ENCODE results near the gene USH2A. TPM values are rescaled to one million over a fixed set of nuclear protein-coding genes. Genes with fewer than 3 reads are reported as not detected.

The USH2A gene
- total and polyA plus RNA-seq, 8 donors: 0.03 to 0.28 (median 0.06) TPM

- DNase-seq (peak in 3 of 6 donors; percentile 23 to 51 (median 37)), FAIRE-seq (peak; percentile 93), ATAC-seq (peak; percentile 81 to 98 (median 95))
- TF ChIP-seq CTCF (IDR thresholded peaks at IDR 0.05): peak in 2 of 4 donors; percentile 39 to 45
- H3K9me3 ChIP-seq: no peaks in the 10 kb centered on the region
- peak overlapping the region in 1 of 4 donors; percentile 6 for H3K27ac ChIP-seq
- intact Hi-C loops (cut with DNase I): no loop called here
- H3K36me3 ChIP-seq: no peaks in the 10 kb centered on the region
- no peaks in the 10 kb centered on the region for H3K27me3 ChIP-seq
- WGBS, 2 donors: 0 to 1% methylated on average over 6 of the region's 6 CpGs
- H3K4me3 ChIP-seq: peak overlapping the region in 2 of 4 donors; percentile 21 to 40
- H3K4me1 ChIP-seq: no peaks in the 10 kb centered on the region
Observed at GRCh38 chr1:216221260-216221700, 202.0 kb downstream of the USH2A start.

- WGBS, 2 donors: 61 to 79% methylated on average over 3 of the region's 3 CpGs
- TF ChIP-seq CTCF (IDR thresholded peaks at IDR 0.05): no peak
- intact Hi-C loops (cut with DNase I): no loop called here
- ATAC-seq (no peak), FAIRE-seq (no peak), DNase-seq (no peak)
- Histone ChIP-seq H3K4me1 (no peaks in the 10 kb centered on the region), H3K36me3 (no peaks in the 10 kb centered on the region), H3K9me3 (no peaks in the 10 kb centered on the region), H3K27ac (no peak overlapping the region), H3K4me3 (no peak overlapping the region), H3K27me3 (no peaks in the 10 kb centered on the region)
Observed at GRCh38 chr1:216216305-216216704, 206.9 kb downstream of the USH2A start.

GRCh38 chr1:216215169-216215568, 208.1 kb downstream of the USH2A start:
- no peaks in the 10 kb centered on the region for H3K27me3 ChIP-seq
- FAIRE-seq: no peak
- TF ChIP-seq CTCF (IDR thresholded peaks at IDR 0.05): no peak
- no peak overlapping the region for H3K4me3 ChIP-seq
- no peaks in the 10 kb centered on the region for H3K36me3 ChIP-seq
- no peaks in the 10 kb centered on the region for H3K9me3 ChIP-seq
- no peak for DNase-seq
- H3K4me1 ChIP-seq: no peaks in the 10 kb centered on the region
- no peak for ATAC-seq
- intact Hi-C loops (cut with DNase I): no loop called here
- H3K27ac ChIP-seq: no peak overlapping the region

- intact Hi-C loops (cut with DNase I): no loop called here
- H3K4me1 ChIP-seq: no peaks in the 10 kb centered on the region
- TF ChIP-seq CTCF (IDR thresholded peaks at IDR 0.05): no peak
- no peak for DNase-seq
- H3K4me3 ChIP-seq: no peak overlapping the region
- H3K9me3 ChIP-seq: no peaks in the 10 kb centered on the region
- no peak overlapping the region for H3K27ac ChIP-seq
- H3K27me3 ChIP-seq: no peaks in the 10 kb centered on the region
- 94 to 97% methylated on average over 1 of the region's 1 CpG for WGBS, 2 donors
- no peak for ATAC-seq
- H3K36me3 ChIP-seq: no peaks in the 10 kb centered on the region
- FAIRE-seq: no peak
Observed at GRCh38 chr1:216212826-216213225, 210.4 kb downstream of the USH2A start.

GRCh38 chr1:216210081-216210480, 213.2 kb downstream of the USH2A start:
- no peaks in the 10 kb centered on the region for H3K36me3 ChIP-seq
- H3K9me3 ChIP-seq: no peaks in the 10 kb centered on the region
- TF ChIP-seq CTCF (IDR thresholded peaks at IDR 0.05): no peak
- FAIRE-seq: no peak
- no peaks in the 10 kb centered on the region for H3K4me1 ChIP-seq
- no peak overlapping the region for H3K4me3 ChIP-seq
- intact Hi-C loops (cut with DNase I): no loop called here
- 20 to 27% methylated on average over 4 of the region's 4 CpGs for WGBS, 2 donors
- H3K27me3 ChIP-seq: no peaks in the 10 kb centered on the region
- no peak for DNase-seq
- no peak for ATAC-seq
- no peak overlapping the region for H3K27ac ChIP-seq

Data from pancreas (tissue), 10 donors.